ENCODE data around the gene SYT7. TPM values are rescaled to one million over a fixed set of nuclear protein-coding genes. Genes with fewer than 3 reads are reported as not detected.
A peak's percentile ranks its signal among the peaks of the same experiment; 100 is the strongest.
"Not testable (repeated sequence)": the region's sequence is repeated elsewhere in the genome, so short reads cannot be mapped to it uniquely, and the experiment has no call there.

The SYT7 gene
- total and polyA plus RNA-seq, 8 donors = 2.1 to 8.4 (median 6.8) TPM

DNA sequence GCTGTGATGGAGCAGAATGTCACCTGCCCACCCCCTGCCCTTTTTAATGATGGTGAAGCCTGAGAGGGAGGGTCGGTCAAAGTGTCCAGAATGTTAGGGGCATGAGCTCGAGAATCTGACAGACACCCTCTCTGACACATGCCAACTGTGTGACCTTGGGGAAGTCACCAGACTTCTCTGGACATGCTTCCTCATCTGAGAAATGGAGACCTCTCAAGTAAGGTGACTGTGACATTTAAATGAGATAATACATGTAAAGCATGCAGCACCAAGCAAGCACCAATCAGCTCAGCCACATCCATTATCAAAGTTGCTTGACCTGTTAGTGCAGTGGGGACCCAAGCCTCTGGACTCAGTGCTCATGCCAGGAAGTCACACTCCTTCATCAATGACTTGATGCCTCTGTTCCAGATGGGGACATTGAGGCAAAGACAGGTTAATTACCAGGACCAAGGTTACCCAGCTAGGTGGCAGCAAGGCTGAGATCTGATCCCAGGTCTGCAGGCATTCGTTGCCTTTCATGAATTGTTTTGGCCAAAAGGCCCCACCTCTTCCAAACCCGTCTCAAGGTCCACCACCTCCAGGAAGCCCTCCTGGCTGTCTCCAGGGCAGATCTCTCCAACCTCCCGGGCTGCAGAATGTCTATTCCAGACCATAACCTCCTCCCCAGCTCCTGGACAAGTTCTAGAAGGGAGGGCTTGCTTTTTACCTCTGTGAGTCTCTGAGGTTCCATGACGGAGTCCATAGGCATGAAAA lies 38.8 kb upstream of the SYT7 start:
- Histone ChIP-seq H3K4me1 (no peaks in the 10 kb centered on the region), H3K9me3 (no peaks in the 10 kb centered on the region), H3K27me3 (peaks cover 0 to 17% of the 10 kb centered on the region in 2 donors), H3K27ac (no peak overlapping the region), H3K4me3 (no peak overlapping the region), H3K36me3 (no peaks in the 10 kb centered on the region)
- TF ChIP-seq CTCF (IDR thresholded peaks at IDR 0.05) = no peak
- ATAC-seq = no peak
- no peak for DNase-seq
- intact Hi-C loops (cut with DNase I) = loop anchor here in 1 of 2 donors (10.0 kb wide), 1 partner anchor 145 kb away; no protein-coding TSS in a partner anchor

DNA sequence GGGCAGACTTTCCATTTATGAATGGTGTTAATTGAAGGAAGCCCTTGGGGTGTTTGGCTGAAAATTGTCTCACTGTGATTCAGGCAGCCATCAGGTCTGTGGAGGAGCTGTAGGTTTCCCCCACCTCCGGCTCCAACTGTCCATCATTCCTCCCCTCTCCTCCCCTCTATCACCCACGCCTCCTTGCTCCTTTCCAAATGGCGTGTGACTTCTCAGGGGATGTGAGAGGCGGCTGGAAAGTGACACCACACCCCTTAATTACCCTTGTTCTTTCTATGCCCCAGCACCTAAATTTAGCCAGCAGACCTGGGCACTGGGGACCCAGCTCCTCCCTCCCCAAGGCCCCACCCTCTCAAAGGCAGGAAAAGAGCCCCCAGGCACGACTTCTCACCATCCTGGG lies 38.1 kb upstream of the SYT7 start:
- H3K4me3 ChIP-seq = no peak overlapping the region
- DNase-seq (no peak), ATAC-seq (no peak)
- peaks cover 0 to 17% of the 10 kb centered on the region in 2 donors for H3K27me3 ChIP-seq
- H3K4me1 ChIP-seq = no peaks in the 10 kb centered on the region
- intact Hi-C loops (cut with DNase I) = no loop called here
- no peaks in the 10 kb centered on the region for H3K9me3 ChIP-seq
- H3K27ac ChIP-seq = no peak overlapping the region
- no peaks in the 10 kb centered on the region for H3K36me3 ChIP-seq
- no peak for TF ChIP-seq CTCF (IDR thresholded peaks at IDR 0.05)

GRCh38 chr11:61617515-61617914 lies 36.6 kb upstream of the SYT7 start:
- Histone ChIP-seq H3K27ac (no peak overlapping the region), H3K36me3 (no peaks in the 10 kb centered on the region), H3K27me3 (peaks cover 0 to 25% of the 10 kb centered on the region in 2 donors), H3K4me3 (no peak overlapping the region), H3K9me3 (no peaks in the 10 kb centered on the region), H3K4me1 (no peaks in the 10 kb centered on the region)
- no peak for DNase-seq
- intact Hi-C loops (cut with DNase I) = no loop called here
- ATAC-seq = no peak
- TF ChIP-seq CTCF (IDR thresholded peaks at IDR 0.05) = no peak

DNA sequence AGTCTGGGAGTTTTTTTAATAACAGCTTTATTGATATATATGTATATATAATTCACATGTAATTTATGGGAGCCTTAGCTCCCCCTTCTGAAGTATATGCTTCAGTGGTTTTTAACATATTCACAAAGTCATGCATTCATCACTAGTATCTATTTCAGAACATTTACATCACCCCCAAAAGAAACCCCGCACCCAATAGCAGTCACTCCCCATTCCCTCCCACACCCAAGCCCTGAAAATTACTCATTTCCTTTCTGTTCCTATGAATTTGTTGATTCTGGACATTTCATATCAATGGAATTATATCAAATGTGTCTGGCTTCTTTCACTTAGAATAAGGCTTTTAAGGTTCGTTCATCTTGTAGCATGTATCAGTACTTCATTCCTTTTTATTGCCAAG lies 35.6 kb upstream of the SYT7 start:
- no peak for ATAC-seq
- intact Hi-C loops (cut with DNase I) = no loop called here
- Histone ChIP-seq H3K27ac (no peak overlapping the region), H3K9me3 (no peaks in the 10 kb centered on the region), H3K4me3 (no peak overlapping the region), H3K4me1 (no peaks in the 10 kb centered on the region), H3K27me3 (peaks cover 0 to 25% of the 10 kb centered on the region in 2 donors), H3K36me3 (no peaks in the 10 kb centered on the region)
- no peak for DNase-seq
- TF ChIP-seq CTCF (IDR thresholded peaks at IDR 0.05) = no peak

DNA sequence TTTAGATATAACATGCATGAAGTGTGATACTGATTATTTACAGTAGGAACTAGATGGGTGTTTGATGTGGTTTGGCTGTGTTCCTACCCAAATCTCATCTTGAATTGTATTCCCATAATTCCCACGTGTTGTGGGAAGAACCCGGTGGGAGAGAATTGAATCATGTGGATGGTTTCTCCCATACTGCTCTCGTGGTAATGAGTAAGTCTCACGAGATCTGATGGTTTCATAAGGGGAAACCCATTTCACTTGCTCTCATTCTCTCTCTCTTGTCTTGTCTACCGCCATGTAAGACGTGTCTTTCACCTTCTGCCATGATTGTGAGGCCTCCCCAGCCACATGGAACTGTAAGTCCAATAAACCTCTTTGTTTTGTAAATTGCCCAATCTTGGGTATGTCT lies 33.9 kb upstream of the SYT7 start:
- peaks cover 0 to 25% of the 10 kb centered on the region in 2 donors for H3K27me3 ChIP-seq
- H3K4me1 ChIP-seq; H3K27ac ChIP-seq; ATAC-seq; H3K36me3 ChIP-seq; H3K9me3 ChIP-seq; intact Hi-C loops (cut with DNase I); H3K4me3 ChIP-seq: not testable (repeated sequence)
- peak in 1 of 4 donors; percentile 36 for DNase-seq

DNA sequence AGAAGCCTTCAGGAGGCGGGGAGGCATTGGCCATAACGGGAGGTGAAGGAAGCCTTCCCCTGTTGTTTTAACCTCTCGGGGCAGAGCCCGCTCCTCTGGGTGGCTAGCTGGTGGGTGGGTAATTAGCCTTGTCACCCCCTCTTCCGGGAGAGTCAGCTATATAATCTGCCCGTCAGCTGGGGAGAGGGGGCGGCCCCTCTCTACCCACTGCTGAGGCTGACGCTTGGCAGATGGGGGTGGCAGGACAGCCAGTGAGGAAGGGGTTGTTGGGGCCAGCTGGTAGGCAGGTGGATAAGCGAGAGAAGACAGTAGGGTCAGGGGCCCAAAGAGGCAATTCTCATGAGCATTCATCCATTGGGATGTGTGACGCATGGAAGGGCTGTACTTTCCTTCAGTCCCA lies 33.0 kb upstream of the SYT7 start:
- ATAC-seq = no peak
- Histone ChIP-seq H3K36me3 (no peaks in the 10 kb centered on the region), H3K9me3 (no peaks in the 10 kb centered on the region), H3K4me3 (no peak overlapping the region), H3K27ac (no peak overlapping the region), H3K27me3 (peaks cover 0 to 18% of the 10 kb centered on the region in 2 donors), H3K4me1 (no peaks in the 10 kb centered on the region)
- no peak for DNase-seq
- intact Hi-C loops (cut with DNase I) = no loop called here
- TF ChIP-seq CTCF (IDR thresholded peaks at IDR 0.05) = no peak

Measured in left lung (tissue), 10 donors.